Gastrocnemius medialis (tissue), 4 donors: ENCODE data around the gene CENPP. TPM values are rescaled to one million over a fixed set of nuclear protein-coding genes. Genes with fewer than 3 reads are reported as not detected.
A peak's percentile ranks its signal among the peaks of the same experiment; 100 is the strongest.

Experiments used
- ATAC-seq, 2 donors: fragments of 150-250 bp; one replicate each; pipeline ENCODE4 v1.9.1; 2016
- DNase-seq, 2 donors: peaks; one replicate each; pipeline ENCODE4 v3.0.0-alpha.2; 2019
- H3K27ac ChIP-seq, 4 donors: fragments of 200-600 bp; sonication (generic); 1 replicate in 1 of 4; 2 replicates in 3 of 4; pipeline ENCODE4 v1.5.1; 2016 to 2018; ENCODE audit warnings: mild to moderate bottlenecking in 2 of 4, moderate library complexity in 1 of 4
- H3K27me3 ChIP-seq, 3 donors: fragments of 200-600 bp; sonication (generic) in 2 of 3; 1 replicate in 1 of 3; 2 replicates in 2 of 3; pipeline versions ENCODE4 v1.5.1 to v1.6.0; 2016 to 2019; ENCODE audit warnings: mild to moderate bottlenecking in 1 of 3, moderate library complexity in 1 of 3
- H3K36me3 ChIP-seq, 2 donors: fragments of 200-600 bp; sonication (generic) in 1 of 2; one replicate each; pipeline ENCODE4 v1.5.1; 2017 to 2018
- H3K4me1 ChIP-seq, 2 donors: fragments of 200-600 bp; sonication (generic) in 1 of 2; one replicate each; pipeline ENCODE4 v1.5.1; 2016 to 2017; ENCODE audit warnings: mild to moderate bottlenecking in 2 of 2
- H3K4me3 ChIP-seq, 4 donors: fragments of 200-600 bp; sonication (generic) in 3 of 4; 1 replicate in 1 of 4; 2 replicates in 3 of 4; pipeline ENCODE4 v1.5.1; 2016 to 2019; ENCODE audit warnings: mild to moderate bottlenecking in 2 of 4
- H3K9me3 ChIP-seq, 3 donors: fragments of 200-600 bp; sonication (generic) in 2 of 3; 1 replicate in 1 of 3; 2 replicates in 2 of 3; pipeline ENCODE4 v1.5.1; 2016 to 2019
- CTCF ChIP-seq, 5 experiments: fragments of 450-650 bp in 3 of 5; fragments of 200-600 bp in 2 of 5; sonication (generic) in 2 of 5; IDR thresholded peaks in 4 of 5; conservative IDR thresholded peaks in 1 of 5; 1 replicate in 4 of 5; 2 replicates in 1 of 5; pipeline ENCODE4 v1.5.1; 2016 to 2019; ENCODE audit warnings: antibody characterized with exemption in 5 of 5, mild to moderate bottlenecking in 3 of 5, moderate library complexity in 3 of 5
- POLR2A ChIP-seq, 2 donors: fragments of 450-650 bp; IDR thresholded peaks; one replicate each; pipeline ENCODE4 v1.6.1; 2017; ENCODE audit warnings: antibody characterized with exemption in 2 of 2, mild to moderate bottlenecking in 2 of 2, moderate library complexity in 2 of 2
- in situ Hi-C, 4 donors: fragments of 200-750 bp; cut with MboI; loops; one replicate each; pipeline versions ENCODE4 v1.15.0 to v1.8.0; 2017; ENCODE audit warnings: low sequenced_read_pairs in 4 of 4
- intact Hi-C: fragments of 100-400 bp; cut with DNase I; formaldehyde crosslinking; loops from one replicate; pipeline ENCODE4 v1.15.1; 2023; ENCODE audit warnings: low total_unique reads
- total RNA-seq, 4 donors: library from RNA; depleted of rRNA; stranded (reverse); fragments of >200 nt; gene quantifications; one replicate each; pipeline versions ENCODE4 v1.1.0 to v1.2.3, GENCODE V29; 2016

The CENPP gene
- 10 to 100 TPM in 1 of 4 donors, 1 to 10 TPM in 3; 1.8 to 11.5 (median 8.7) TPM for total RNA-seq

- peaks cover 0 to 28% of the 10 kb centered on the region in 2 donors for H3K36me3 ChIP-seq
- in situ Hi-C loops, result loop anchor here in 3 of 4 donors (10.0 to 25.0 kb wide), 3 partner anchors 312 to 462 kb away; partner anchors contain the start of gene IPPK (in 1 of the 3)
- H3K27me3 ChIP-seq, result no peaks in the 10 kb centered on the region
- DNase-seq (peak; percentile 80 to 85), ATAC-seq (peak; percentile 98)
- TF ChIP-seq POLR2A (IDR thresholded peaks at IDR 0.05), result peak in 1 of 2 donors; percentile 67
- peak in 1 of 5 experiments; percentile 24 for TF ChIP-seq CTCF (IDR thresholded peaks at IDR 0.05 in 4 of 5, conservative IDR thresholded peaks at IDR 0.05 in 1 of 5)
- peak within 1 kb of the TSS; percentile 91 to 98 (median 97) for H3K27ac ChIP-seq
- peak within 1 kb of the TSS; percentile 77 to 95 (median 85) for H3K4me3 ChIP-seq
- peaks cover 21 to 31% of the 10 kb centered on the region in 2 donors for H3K4me1 ChIP-seq
- no peaks in the 10 kb centered on the region for H3K9me3 ChIP-seq
- intact Hi-C loops, result loop anchor here (1.0 kb wide), 3 partner anchors 27 to 345 kb away; partner anchors contain the start of genes IARS1 and IPPK
Observed at GRCh38 chr9:92325269-92325990, at the start of gene CENPP, which contains the start of gene NOL8. Gene CENPP (plus strand): TSS chr9:92325953. Gene NOL8 (minus strand): TSS chr9:92325350. CDS start chr9:92324161, 1,189 bp downstream.

- Histone ChIP-seq H3K4me3 (no peak overlapping the region), H3K27ac (no peak overlapping the region), H3K9me3 (no peaks in the 10 kb centered on the region), H3K36me3 (peaks cover 9 to 95% of the 10 kb centered on the region in 2 donors), H3K4me1 (no peaks in the 10 kb centered on the region), H3K27me3 (no peaks in the 10 kb centered on the region)
- in situ Hi-C loops, result loop anchor here in 1 of 4 donors (25.0 kb wide), 1 partner anchor 139 kb away; no protein-coding TSS in a partner anchor
- DNase-seq (no peak), ATAC-seq (no peak)
- intact Hi-C loops, result no loop called here
- TF ChIP-seq POLR2A (IDR thresholded peaks at IDR 0.05) (no peak), CTCF (IDR thresholded peaks at IDR 0.05 in 4 of 5, conservative IDR thresholded peaks at IDR 0.05 in 1 of 5) (no peak)
Observed at GRCh38 chr9:92276331-92277032, 49.3 kb upstream of the CENPP start.

GRCh38 chr9:92278110-92278509, 47.6 kb upstream of the CENPP start:
- no peaks in the 10 kb centered on the region for H3K4me1 ChIP-seq
- no peak overlapping the region for H3K27ac ChIP-seq
- in situ Hi-C loops (loop anchor here in 1 of 4 donors (25.0 kb wide), 1 partner anchor 141 kb away; no protein-coding TSS in a partner anchor), intact Hi-C loops (no loop called here)
- TF ChIP-seq POLR2A (IDR thresholded peaks at IDR 0.05), result no peak
- TF ChIP-seq CTCF (IDR thresholded peaks at IDR 0.05 in 4 of 5, conservative IDR thresholded peaks at IDR 0.05 in 1 of 5), result no peak
- DNase-seq (no peak), ATAC-seq (no peak)
- H3K4me3 ChIP-seq, result no peak overlapping the region
- H3K36me3 ChIP-seq, result peaks cover 9 to 98% of the 10 kb centered on the region in 2 donors
- no peaks in the 10 kb centered on the region for H3K27me3 ChIP-seq
- H3K9me3 ChIP-seq, result no peaks in the 10 kb centered on the region

- TF ChIP-seq POLR2A (IDR thresholded peaks at IDR 0.05) (no peak), CTCF (IDR thresholded peaks at IDR 0.05 in 4 of 5, conservative IDR thresholded peaks at IDR 0.05 in 1 of 5) (no peak)
- Histone ChIP-seq H3K27ac (no peak overlapping the region), H3K9me3 (no peaks in the 10 kb centered on the region), H3K36me3 (peaks cover 9 to 97% of the 10 kb centered on the region in 2 donors), H3K4me3 (no peak overlapping the region), H3K27me3 (no peaks in the 10 kb centered on the region), H3K4me1 (no peaks in the 10 kb centered on the region)
- no peak for DNase-seq
- intact Hi-C loops, result no loop called here
- ATAC-seq, result no peak
- in situ Hi-C loops, result loop anchor here in 1 of 4 donors (25.0 kb wide), 1 partner anchor 142 kb away; no protein-coding TSS in a partner anchor
Observed at GRCh38 chr9:92279302-92279701, 46.5 kb upstream of the CENPP start.
